GM10266 (cell line): ENCODE results near the gene FTCDNL1.

Experiments used
- DNase-seq: peaks from one replicate; pipeline ENCODE4 v3.0.0; 2012; ENCODE audit errors: extremely low spot score
- TF ChIP-seq, protein P1 (sequence below): IDR thresholded peaks from 2 replicates; pipeline ENCODE4 v1.5.1; 2012; ENCODE audit warnings: mild to moderate bottlenecking, low read depth; ENCODE audit not compliant: control insufficient read depth, insufficient read depth; ENCODE audit errors: missing control alignments

The FTCDNL1 gene

GRCh38 chr2:199734651-199735050, 116.3 kb downstream of the FTCDNL1 start:
- TF ChIP-seq, protein P1, sequence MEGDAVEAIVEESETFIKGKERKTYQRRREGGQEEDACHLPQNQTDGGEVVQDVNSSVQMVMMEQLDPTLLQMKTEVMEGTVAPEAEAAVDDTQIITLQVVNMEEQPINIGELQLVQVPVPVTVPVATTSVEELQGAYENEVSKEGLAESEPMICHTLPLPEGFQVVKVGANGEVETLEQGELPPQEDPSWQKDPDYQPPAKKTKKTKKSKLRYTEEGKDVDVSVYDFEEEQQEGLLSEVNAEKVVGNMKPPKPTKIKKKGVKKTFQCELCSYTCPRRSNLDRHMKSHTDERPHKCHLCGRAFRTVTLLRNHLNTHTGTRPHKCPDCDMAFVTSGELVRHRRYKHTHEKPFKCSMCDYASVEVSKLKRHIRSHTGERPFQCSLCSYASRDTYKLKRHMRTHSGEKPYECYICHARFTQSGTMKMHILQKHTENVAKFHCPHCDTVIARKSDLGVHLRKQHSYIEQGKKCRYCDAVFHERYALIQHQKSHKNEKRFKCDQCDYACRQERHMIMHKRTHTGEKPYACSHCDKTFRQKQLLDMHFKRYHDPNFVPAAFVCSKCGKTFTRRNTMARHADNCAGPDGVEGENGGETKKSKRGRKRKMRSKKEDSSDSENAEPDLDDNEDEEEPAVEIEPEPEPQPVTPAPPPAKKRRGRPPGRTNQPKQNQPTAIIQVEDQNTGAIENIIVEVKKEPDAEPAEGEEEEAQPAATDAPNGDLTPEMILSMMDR: no peak
- DNase-seq: no peak

- TF ChIP-seq, protein P1: no peak
- no peak for DNase-seq
Observed at GRCh38 chr2:199734011-199734410, 117.0 kb downstream of the FTCDNL1 start.

GRCh38 chr2:199727801-199728200, 123.2 kb downstream of the FTCDNL1 start:
- TF ChIP-seq, protein P1: no peak
- DNase-seq: no peak

GRCh38 chr2:199727306-199727705, 123.7 kb downstream of the FTCDNL1 start:
- TF ChIP-seq, protein P1: no peak
- DNase-seq: no peak

- TF ChIP-seq, protein P1: no peak
- DNase-seq: no peak
Observed at GRCh38 chr2:199718074-199718473, 132.9 kb downstream of the FTCDNL1 start.

DNA sequence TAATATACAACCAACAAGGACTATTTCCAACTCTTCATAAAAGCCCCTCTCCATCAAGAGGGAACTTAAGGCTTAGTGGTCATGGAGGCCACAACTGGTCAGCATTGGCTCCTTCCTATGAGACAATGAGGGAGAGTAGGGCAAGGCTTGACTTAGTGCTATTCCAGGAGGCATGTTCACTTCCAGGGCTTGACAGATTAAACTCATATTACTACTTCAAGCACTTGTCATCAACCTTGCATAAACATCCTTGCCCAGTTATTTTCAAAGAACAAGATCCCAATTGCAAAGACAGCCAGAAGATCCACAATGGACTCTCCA, 133.4 kb downstream of the FTCDNL1 start:
- TF ChIP-seq, protein P1: no peak
- DNase-seq: no peak

DNA sequence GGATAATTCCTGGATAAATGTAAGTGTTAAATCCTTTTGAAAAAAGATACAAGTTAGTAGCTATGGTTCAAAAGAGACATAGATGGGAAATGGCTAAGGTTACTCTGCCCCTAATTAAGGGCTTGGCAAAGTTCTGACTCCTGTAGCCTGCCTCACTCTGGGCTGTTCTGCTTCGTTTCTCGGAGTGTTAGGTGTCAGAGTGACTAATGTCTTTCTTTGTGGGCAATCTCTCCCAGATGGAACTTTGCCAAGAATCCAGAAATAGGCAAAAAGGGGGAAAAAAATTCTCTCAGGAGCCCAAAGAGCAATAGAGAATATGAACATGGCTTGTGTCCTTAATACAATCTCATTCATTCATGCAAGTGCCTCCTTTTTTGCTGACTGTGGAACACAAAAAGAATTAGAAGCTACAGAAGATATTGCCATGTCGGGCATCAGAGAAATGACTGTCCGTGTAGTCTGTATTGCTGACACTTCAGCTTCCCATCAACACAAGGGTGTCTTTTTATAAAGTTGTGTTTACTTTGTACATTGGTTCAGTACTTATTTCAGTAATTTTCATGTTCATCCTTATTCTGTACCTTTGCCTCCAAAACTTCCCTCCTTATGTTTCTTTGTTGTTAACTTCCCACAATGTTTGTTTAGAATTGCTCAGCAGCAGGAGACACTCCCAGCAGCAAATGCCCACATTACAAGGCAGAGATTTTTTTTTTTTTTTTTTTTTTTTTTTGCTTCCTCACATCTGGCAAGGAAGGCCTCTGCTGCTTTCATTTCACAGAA, 134.0 kb downstream of the FTCDNL1 start:
- no peak for DNase-seq
- TF ChIP-seq, protein P1: no peak
